ENCODE measurements around the gene DNAH1. TPM values are rescaled to one million over a fixed set of nuclear protein-coding genes. Genes with fewer than 3 reads are reported as not detected.

Gene DNAH1
- total and polyA plus RNA-seq, 2 of the 13 experiments (the other 11 are each of a cell fraction or from before 2014, with no cell fraction given) = 0.64 to 3.5 TPM

GRCh38 chr3:52358362-52358940 lies 42.3 kb downstream of the DNAH1 start:
- 87% methylated on average over 14 of the region's 18 CpGs for WGBS (ENCODE audit: low lambda C conversion rate)
- no peak overlapping the region for H3K4me3 ChIP-seq (replicated peaks in 1 of 3; ENCODE audit: insufficient read depth in 1 of 3, low read depth in 2 of 3, low read length in 3 of 3)
- no TSS peak for BruUV-seq (replicated peaks)
- H3K9me3 ChIP-seq (ENCODE audit: low read length) = no peaks in the 10 kb centered on the region
- DNase-seq (ENCODE audit: low spot score) (no peak), ATAC-seq (no peak), FAIRE-seq (no peak)
- intact Hi-C loops (cut with micrococcal nuclease; ENCODE audit: unreplicated experiment) (no loop called here), in situ Hi-C loops (cut with HindIII; ENCODE audit: extremely low pct_ligation_motif_present, low pct_unique_long_range_greater_than_20kb) (no loop called here)
- H3K4me2 ChIP-seq (ENCODE audit: low read depth, low read length) = no peak overlapping the region
- no peaks in the 10 kb centered on the region; a peak in 1 of 5 replicates for H3K27me3 ChIP-seq (ENCODE audit: control insufficient read depth in 1 of 2, insufficient read depth in 2 of 2, low read length in 2 of 2)
- no peaks in the 10 kb centered on the region for H3K36me3 ChIP-seq (replicated peaks in 1 of 2; ENCODE audit: control insufficient read depth in 1 of 2, insufficient read depth in 2 of 2, low read length in 2 of 2)
- TF ChIP-seq ZSCAN29 (CRISPR knock-in tag; conservative IDR thresholded peaks at IDR 0.05) (no peak), ZNF503 (CRISPR knock-in tag; IDR thresholded peaks at IDR 0.05) (no peak), CENPX (CRISPR knock-in tag; IDR thresholded peaks at IDR 0.05) (no peak), ZNF749 (CRISPR knock-in tag; IDR thresholded peaks at IDR 0.05; ENCODE audit: borderline replicate concordance) (no peak)
- no peak overlapping the region for H2AFZ ChIP-seq (ENCODE audit: low read length)
- H3K9ac ChIP-seq (ENCODE audit: insufficient read depth, low read depth, low read length) = no peak overlapping the region
- H3K79me2 ChIP-seq (ENCODE audit: insufficient read depth, low read length) = no peaks in the 10 kb centered on the region
- CTCF ChIA-PET (ENCODE audit: low intra/inter-chr PET ratio, low total read pairs) = no interaction called here
- H3K4me1 ChIP-seq (ENCODE audit: insufficient read depth, low read length) = no peaks in the 10 kb centered on the region
- no peaks in the 10 kb centered on the region for H4K20me1 ChIP-seq (ENCODE audit: insufficient read depth, low read length)
- no peak overlapping the region for H3K27ac ChIP-seq (ENCODE audit: extremely low read length, insufficient read depth, low read length)
- POLR2A ChIA-PET = no interaction called here

GRCh38 chr3:52359116-52359855 lies 43.2 kb downstream of the DNAH1 start:
- no peak overlapping the region for H2AFZ ChIP-seq (ENCODE audit: low read length)
- POLR2A ChIA-PET = no interaction called here
- ATAC-seq (no peak), DNase-seq (ENCODE audit: low spot score) (no peak), FAIRE-seq (no peak)
- CTCF ChIA-PET (ENCODE audit: low intra/inter-chr PET ratio, low total read pairs) = no interaction called here
- in situ Hi-C loops (cut with HindIII; ENCODE audit: extremely low pct_ligation_motif_present, low pct_unique_long_range_greater_than_20kb) = no loop called here
- BruUV-seq (replicated peaks) = no TSS peak
- H3K4me2 ChIP-seq (ENCODE audit: low read depth, low read length) = no peak overlapping the region
- WGBS (ENCODE audit: low lambda C conversion rate) = 65% methylated on average over 7 of the region's 12 CpGs
- intact Hi-C loops (cut with micrococcal nuclease; ENCODE audit: unreplicated experiment) = no loop called here
- no peaks in the 10 kb centered on the region for H3K9me3 ChIP-seq (ENCODE audit: low read length)
- no peaks in the 10 kb centered on the region; a peak in 1 of 5 replicates for H3K27me3 ChIP-seq (ENCODE audit: control insufficient read depth in 1 of 2, insufficient read depth in 2 of 2, low read length in 2 of 2)
- no peaks in the 10 kb centered on the region for H4K20me1 ChIP-seq (ENCODE audit: insufficient read depth, low read length)
- no peak overlapping the region for H3K27ac ChIP-seq (ENCODE audit: extremely low read length, insufficient read depth, low read length)
- H3K79me2 ChIP-seq (ENCODE audit: insufficient read depth, low read length) = no peaks in the 10 kb centered on the region
- H3K4me3 ChIP-seq (replicated peaks in 1 of 3; ENCODE audit: insufficient read depth in 1 of 3, low read depth in 2 of 3, low read length in 3 of 3) = no peak overlapping the region
- H3K9ac ChIP-seq (ENCODE audit: insufficient read depth, low read depth, low read length) = no peak overlapping the region
- no peaks in the 10 kb centered on the region for H3K36me3 ChIP-seq (replicated peaks in 1 of 2; ENCODE audit: control insufficient read depth in 1 of 2, insufficient read depth in 2 of 2, low read length in 2 of 2)
- H3K4me1 ChIP-seq (ENCODE audit: insufficient read depth, low read length) = no peaks in the 10 kb centered on the region
- TF ChIP-seq MIXL1 (CRISPR knock-in tag; IDR thresholded peaks at IDR 0.05) (no peak), CREB1 (IDR thresholded peaks at IDR 0.05) (no peak), CREB1 (CRISPR knock-in tag; IDR thresholded peaks at IDR 0.05) (no peak), KLF12 (CRISPR knock-in tag; IDR thresholded peaks at IDR 0.05; ENCODE audit: borderline replicate concordance) (no peak), CC2D1A (CRISPR knock-in tag; IDR thresholded peaks at IDR 0.05) (no peak), POLR2AphosphoS5 (IDR thresholded peaks at IDR 0.05; ENCODE audit: low read depth, low read length) (no peak), ZFP36L1 (CRISPR knock-in tag; IDR thresholded peaks at IDR 0.05) (no peak), FOSL1 (CRISPR knock-in tag; IDR thresholded peaks at IDR 0.05; ENCODE audit: borderline replicate concordance) (no peak)
